Measurements from ENCODE around the gene TMX4.
"Not testable (repeated sequence)": the region's sequence is repeated elsewhere in the genome, so short reads cannot be mapped to it uniquely, and the experiment has no call there.

The TMX4 gene

GRCh38 chr20:8032499-8032898 is 12.9 kb upstream of the TMX4 start:
- H3K36me3 Mint-ChIP-seq (ENCODE audit: low read depth): no peaks in the 10 kb centered on the region
- H3K9me3 Mint-ChIP-seq: no peaks in the 10 kb centered on the region
- peaks cover 4% of the 10 kb centered on the region for H3K27me3 Mint-ChIP-seq (ENCODE audit: low read depth)
- no peak for TF ChIP-seq CTCF (IDR thresholded peaks at IDR 0.05; ENCODE audit: unreplicated experiment in 3 of 3)
- no peak overlapping the region for H3K4me3 Mint-ChIP-seq
- H3K27ac Mint-ChIP-seq: no peak overlapping the region
- no peaks in the 10 kb centered on the region for H3K4me1 Mint-ChIP-seq

DNA sequence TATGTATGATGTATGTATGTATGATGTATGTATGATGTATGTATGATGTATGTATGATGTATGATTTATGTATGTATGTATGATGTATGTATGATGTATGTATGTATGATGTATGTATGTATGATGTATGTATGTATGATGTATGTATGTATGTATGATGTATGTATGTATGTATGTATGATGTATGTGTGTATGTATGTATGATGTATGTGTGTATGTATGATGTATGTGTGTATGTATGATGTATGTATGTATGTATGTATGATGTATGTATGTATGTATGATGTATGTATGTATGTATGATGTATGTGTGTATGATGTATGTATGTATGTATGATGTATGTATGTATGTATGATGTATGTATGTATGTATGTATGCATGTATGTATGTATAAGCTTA is 12.0 kb upstream of the TMX4 start:
- H3K36me3 Mint-ChIP-seq (ENCODE audit: low read depth); H3K27ac Mint-ChIP-seq; H3K9me3 Mint-ChIP-seq; H3K4me1 Mint-ChIP-seq; H3K4me3 Mint-ChIP-seq; H3K27me3 Mint-ChIP-seq (ENCODE audit: low read depth): not testable (repeated sequence)

- Mint-ChIP-seq H3K27me3 (ENCODE audit: low read depth) (no peaks in the 10 kb centered on the region), H3K27ac (no peak overlapping the region), H3K36me3 (ENCODE audit: low read depth) (no peaks in the 10 kb centered on the region), H3K4me1 (peaks cover 8% of the 10 kb centered on the region), H3K9me3 (no peaks in the 10 kb centered on the region), H3K4me3 (no peak overlapping the region)
- no peak for TF ChIP-seq CTCF (IDR thresholded peaks at IDR 0.05; ENCODE audit: unreplicated experiment in 3 of 3)
Measured at GRCh38 chr20:8021541-8022269, 2.1 kb upstream of the TMX4 start.

GRCh38 chr20:8020314-8021079 is 936 bp upstream of the TMX4 start:
- Mint-ChIP-seq H3K27me3 (ENCODE audit: low read depth) (no peaks in the 10 kb centered on the region), H3K4me1 (peaks cover 8% of the 10 kb centered on the region), H3K4me3 (no peak overlapping the region), H3K36me3 (ENCODE audit: low read depth) (no peaks in the 10 kb centered on the region), H3K27ac (no peak overlapping the region), H3K9me3 (no peaks in the 10 kb centered on the region)
- TF ChIP-seq CTCF (IDR thresholded peaks at IDR 0.05; ENCODE audit: unreplicated experiment in 3 of 3): no peak

DNA sequence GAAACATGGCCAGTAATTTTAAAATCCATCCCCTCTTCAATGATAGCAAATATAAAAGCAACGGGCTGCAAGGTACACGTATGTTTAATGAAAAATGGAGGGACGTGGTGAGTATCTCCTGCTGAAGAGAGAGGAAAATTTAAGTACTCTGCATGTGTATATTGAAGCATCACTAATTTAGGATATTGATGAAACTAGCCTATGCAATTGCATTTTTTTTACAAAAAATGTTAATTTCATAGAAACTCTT is 362 bp upstream of the TMX4 start:
- Mint-ChIP-seq H3K4me3 (no peak overlapping the region), H3K9me3 (no peaks in the 10 kb centered on the region), H3K27ac (peak overlapping the region in 1 of 3 experiments; percentile 92), H3K36me3 (ENCODE audit: low read depth) (no peaks in the 10 kb centered on the region), H3K4me1 (peaks cover 8% of the 10 kb centered on the region), H3K27me3 (ENCODE audit: low read depth) (no peaks in the 10 kb centered on the region)
- TF ChIP-seq CTCF (IDR thresholded peaks at IDR 0.05; ENCODE audit: unreplicated experiment in 3 of 3): no peak

- no peak for TF ChIP-seq CTCF (IDR thresholded peaks at IDR 0.05; ENCODE audit: unreplicated experiment in 3 of 3)
Measured at GRCh38 chr20:8018958-8019245, 659 bp downstream of the TMX4 start.

More at GRCh38 chr20:8018958-8019245, 659 bp downstream of the TMX4 start:
- Mint-ChIP-seq H3K4me1 (peaks cover 8% of the 10 kb centered on the region), H3K27ac (peak overlapping the region in 2 of 3 experiments; percentile 70 to 85), H3K9me3 (no peaks in the 10 kb centered on the region), H3K36me3 (ENCODE audit: low read depth) (no peaks in the 10 kb centered on the region), H3K27me3 (ENCODE audit: low read depth) (no peaks in the 10 kb centered on the region), H3K4me3 (peak overlapping the region; percentile 89 to 93 (median 90))
